GM13976 (cell line): ENCODE data around the gene DNM2.
A peak's percentile ranks its signal among the peaks of the same experiment; 100 is the strongest.

ENCODE experiments used
- DNase-seq: peaks from one replicate; pipeline ENCODE4 v3.0.0; 2012; ENCODE audit warnings: low spot score
- in situ Hi-C: fragments of 300-500 bp; cut with MboI; formaldehyde crosslinking; loops from one replicate; pipeline ENCODE4 v1.12.0; 2022; ENCODE audit warnings: low sequenced_read_pairs, mixed read lengths, inconsistent platforms; ENCODE audit not compliant: unreplicated experiment
- TF ChIP-seq, protein P1 (sequence below): IDR thresholded peaks from 2 replicates; pipeline ENCODE4 v1.5.1; 2012; ENCODE audit warnings: borderline replicate concordance, mild to moderate bottlenecking; ENCODE audit not compliant: insufficient read depth; ENCODE audit errors: extremely low read depth, missing control alignments, control extremely low read depth

The DNM2 gene

DNA sequence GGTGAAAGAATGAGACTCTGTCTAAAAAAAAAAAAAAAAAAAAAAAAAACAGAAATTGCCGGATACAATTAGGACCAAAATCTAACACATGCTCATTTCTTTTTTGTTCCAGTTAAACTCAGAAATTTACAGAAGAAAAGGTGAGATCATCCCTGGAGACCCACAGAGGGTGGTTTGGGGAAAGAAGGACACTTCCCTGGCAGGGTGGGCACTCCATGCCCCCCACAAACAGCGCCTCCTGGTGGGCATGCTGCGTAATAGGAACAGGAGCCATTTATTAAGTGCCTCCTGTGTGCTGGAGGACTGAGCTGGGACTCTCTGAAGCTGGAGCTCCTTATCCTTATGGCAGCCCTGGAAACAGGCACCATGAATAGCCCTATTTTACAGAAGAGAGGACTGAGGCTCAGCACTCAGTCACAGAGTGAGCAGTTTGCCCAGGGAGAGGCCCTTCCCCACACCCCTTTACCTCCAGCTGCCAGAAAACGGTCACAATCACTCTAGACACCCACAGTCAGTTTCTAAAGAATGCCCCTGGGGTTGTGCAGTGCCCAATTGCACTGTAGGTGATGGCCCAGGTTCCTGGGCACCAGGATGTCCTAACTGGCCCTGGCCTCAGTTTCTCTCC, 140.4 kb downstream of the DNM2 start:
- TF ChIP-seq, protein P1, sequence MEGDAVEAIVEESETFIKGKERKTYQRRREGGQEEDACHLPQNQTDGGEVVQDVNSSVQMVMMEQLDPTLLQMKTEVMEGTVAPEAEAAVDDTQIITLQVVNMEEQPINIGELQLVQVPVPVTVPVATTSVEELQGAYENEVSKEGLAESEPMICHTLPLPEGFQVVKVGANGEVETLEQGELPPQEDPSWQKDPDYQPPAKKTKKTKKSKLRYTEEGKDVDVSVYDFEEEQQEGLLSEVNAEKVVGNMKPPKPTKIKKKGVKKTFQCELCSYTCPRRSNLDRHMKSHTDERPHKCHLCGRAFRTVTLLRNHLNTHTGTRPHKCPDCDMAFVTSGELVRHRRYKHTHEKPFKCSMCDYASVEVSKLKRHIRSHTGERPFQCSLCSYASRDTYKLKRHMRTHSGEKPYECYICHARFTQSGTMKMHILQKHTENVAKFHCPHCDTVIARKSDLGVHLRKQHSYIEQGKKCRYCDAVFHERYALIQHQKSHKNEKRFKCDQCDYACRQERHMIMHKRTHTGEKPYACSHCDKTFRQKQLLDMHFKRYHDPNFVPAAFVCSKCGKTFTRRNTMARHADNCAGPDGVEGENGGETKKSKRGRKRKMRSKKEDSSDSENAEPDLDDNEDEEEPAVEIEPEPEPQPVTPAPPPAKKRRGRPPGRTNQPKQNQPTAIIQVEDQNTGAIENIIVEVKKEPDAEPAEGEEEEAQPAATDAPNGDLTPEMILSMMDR: peak; percentile 63
- in situ Hi-C loops: no loop called here
- DNase-seq: peak; percentile 61

DNA sequence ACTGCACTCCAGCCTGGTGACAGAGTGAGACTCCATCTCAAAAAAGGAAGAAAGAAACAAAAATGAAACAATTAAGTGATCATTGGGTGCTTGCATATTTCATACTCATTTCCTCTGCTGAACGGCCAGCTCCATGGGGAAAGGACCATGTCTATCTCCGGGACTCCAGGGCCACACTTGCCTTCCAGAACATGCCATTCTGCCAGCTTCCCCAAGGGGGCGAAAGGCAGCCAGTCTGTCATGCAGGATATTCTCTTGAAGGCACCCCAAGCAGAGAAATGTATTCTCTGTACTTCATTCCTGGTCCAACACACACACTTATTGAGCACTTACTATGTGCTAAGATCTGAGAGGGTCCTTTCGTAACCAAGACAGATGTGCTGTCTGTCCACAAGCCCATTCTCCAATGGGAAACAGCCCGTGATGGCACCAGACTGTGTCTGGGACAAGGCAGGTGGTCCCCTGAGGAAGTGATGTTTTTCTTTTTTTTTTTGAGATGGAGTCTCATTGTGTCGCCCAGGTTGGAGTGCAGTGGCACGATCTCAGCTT, 143.3 kb downstream of the DNM2 start:
- TF ChIP-seq, protein P1: peak; percentile 37
- DNase-seq: no peak
- in situ Hi-C loops: no loop called here

DNA sequence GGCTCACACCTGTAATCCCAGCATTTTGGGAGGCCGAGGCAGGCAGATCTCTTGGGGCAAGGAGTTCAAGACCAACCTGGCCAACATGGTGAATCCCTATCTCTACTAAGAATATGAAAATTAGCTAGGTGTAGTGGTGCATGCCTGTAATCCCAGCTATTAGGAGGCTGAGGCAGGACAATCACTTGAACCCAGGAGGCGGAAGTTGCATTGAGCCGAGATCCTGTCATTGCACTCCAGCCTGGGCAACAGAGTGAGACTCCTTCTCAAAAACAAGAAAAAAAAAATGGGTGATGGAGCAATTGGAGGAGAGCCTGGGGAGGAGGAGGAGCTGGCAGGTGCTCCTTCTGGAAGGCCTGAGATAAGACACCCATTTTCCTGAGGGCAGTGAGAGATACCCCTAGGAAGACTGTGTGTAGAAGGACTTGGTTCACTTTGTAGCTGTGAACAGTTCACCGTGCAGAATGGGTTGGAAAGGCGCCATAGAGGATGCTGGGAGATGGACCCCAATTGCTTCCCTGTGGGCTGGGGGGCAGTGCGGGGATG, 144.8 kb downstream of the DNM2 start:
- TF ChIP-seq, protein P1: no peak
- DNase-seq: no peak
- in situ Hi-C loops: no loop called here

DNA sequence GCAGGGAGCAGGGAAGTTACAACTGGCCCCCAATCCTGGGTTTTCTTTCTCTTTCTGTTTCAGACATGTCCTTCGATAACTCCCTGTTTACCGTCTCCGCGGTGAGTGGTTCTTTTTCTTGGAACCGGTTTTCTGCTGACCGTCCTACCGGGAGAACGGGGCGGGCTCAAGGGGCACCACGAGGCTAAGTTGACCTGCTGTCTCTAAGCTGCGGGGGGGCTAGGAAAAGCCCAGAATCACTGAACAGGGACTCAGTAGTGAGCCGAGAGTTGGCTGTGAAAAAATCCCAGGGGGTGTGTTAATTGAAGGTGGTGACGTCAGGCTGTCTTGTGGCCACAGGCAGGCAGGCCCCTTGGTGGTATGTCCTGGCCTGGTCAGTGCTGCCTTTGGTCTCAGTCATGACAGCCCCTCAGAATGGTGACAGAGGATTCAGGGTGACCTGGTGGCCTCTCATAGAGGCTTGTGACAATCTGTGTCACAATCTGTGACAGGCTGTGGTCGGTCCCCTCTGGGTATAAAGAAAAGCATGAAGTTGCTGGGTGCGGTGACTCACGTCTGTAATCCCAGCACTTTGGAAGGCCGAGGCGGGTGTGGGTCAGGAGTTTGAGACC, 145.3 kb downstream of the DNM2 start:
- TF ChIP-seq, protein P1: no peak
- no peak for DNase-seq
- in situ Hi-C loops: no loop called here

DNA sequence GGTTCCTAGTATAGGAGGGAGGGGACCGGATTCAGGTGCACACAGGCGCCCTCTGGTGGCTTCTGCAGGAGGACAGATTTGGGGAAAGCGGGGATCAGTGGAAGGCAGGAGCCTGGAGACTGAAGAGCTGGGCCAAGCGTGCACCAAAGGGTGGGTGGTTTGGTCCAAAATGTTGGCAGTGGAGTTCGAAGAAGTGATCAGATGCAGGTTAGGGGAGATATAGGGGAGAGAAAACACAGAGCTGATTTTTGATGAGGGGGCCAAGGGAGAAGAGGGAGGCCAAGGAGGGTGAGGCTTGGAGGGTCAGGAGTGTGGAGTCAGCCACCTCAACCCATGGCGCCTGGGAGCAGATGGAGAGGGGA, 146.6 kb downstream of the DNM2 start:
- TF ChIP-seq, protein P1: peak; percentile 88
- peak; percentile 87 for DNase-seq
- in situ Hi-C loops: no loop called here

DNA sequence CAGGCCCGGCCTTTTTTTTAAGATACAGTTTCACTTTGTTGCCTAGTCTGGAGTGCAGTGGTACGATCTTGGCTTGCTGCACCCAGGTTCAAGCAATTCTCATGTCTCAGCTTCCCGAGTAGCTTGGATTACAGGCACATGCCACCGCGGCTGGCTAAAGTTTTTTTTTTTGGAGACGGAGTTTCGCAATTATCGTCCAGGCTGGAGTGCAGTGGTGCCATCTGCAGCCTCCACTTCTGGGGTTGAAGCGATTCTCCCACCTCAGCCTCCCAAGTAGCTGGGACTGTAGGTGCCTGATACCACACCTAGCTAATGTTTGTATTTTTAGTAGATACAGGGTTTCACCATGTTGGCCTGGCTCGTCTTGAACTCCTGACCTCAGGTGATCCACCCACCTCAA, 148.6 kb downstream of the DNM2 start:
- DNase-seq: no peak
- TF ChIP-seq, protein P1: no peak
- in situ Hi-C loops: no loop called here
